ENCODE data around the gene PIRT.

- TF ChIP-seq, protein P1, sequence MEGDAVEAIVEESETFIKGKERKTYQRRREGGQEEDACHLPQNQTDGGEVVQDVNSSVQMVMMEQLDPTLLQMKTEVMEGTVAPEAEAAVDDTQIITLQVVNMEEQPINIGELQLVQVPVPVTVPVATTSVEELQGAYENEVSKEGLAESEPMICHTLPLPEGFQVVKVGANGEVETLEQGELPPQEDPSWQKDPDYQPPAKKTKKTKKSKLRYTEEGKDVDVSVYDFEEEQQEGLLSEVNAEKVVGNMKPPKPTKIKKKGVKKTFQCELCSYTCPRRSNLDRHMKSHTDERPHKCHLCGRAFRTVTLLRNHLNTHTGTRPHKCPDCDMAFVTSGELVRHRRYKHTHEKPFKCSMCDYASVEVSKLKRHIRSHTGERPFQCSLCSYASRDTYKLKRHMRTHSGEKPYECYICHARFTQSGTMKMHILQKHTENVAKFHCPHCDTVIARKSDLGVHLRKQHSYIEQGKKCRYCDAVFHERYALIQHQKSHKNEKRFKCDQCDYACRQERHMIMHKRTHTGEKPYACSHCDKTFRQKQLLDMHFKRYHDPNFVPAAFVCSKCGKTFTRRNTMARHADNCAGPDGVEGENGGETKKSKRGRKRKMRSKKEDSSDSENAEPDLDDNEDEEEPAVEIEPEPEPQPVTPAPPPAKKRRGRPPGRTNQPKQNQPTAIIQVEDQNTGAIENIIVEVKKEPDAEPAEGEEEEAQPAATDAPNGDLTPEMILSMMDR (optimal IDR thresholded peaks at IDR 0.05 in 1 of 3, IDR thresholded peaks at IDR 0.05 in 1 of 3, conservative IDR thresholded peaks at IDR 0.05 in 1 of 3; ENCODE audit: extremely low read depth in 1 of 3, insufficient read depth in 2 of 3, low read length in 3 of 3), result peak in 1 of 3 experiments; percentile 1
- no peak for TF ChIP-seq EZH2 (IDR thresholded peaks at IDR 0.05; ENCODE audit: low read length)
Observed at GRCh38 chr17:10797476-10798328, 40.2 kb downstream of the PIRT start.

All from keratinocyte (primary cell).